ENCODE measurements around the gene FBP1. TPM values are rescaled to one million over a fixed set of nuclear protein-coding genes. Genes with fewer than 3 reads are reported as not detected.

The FBP1 gene
- polyA plus RNA-seq (ENCODE audit: insufficient read depth in 1 of 5, insufficient read length in 5 of 5, low replicate concordance in 1 of 5) = 10 to 100 TPM; 18.2 to 23.9 (median 20.5) TPM
- long read RNA-seq, donor 1, transcript FBP1-201 (7 exons, 1,462 nt) = major isoform, 14 of 14 reads
- long read RNA-seq, donor 1, partial matches to known transcripts = 0 of 14 reads
- long read RNA-seq, donor 1, other reads (novel, unspliced or antisense) = 0 of 14 reads
- long read RNA-seq, donor 2, transcript FBP1-201 (7 exons, 1,462 nt) = major isoform, 6 of 6 reads
- long read RNA-seq, donor 2, partial matches to known transcripts = 0 of 6 reads
- long read RNA-seq, donor 2, other reads (novel, unspliced or antisense) = 0 of 6 reads
- long read RNA-seq, donor 3, transcript FBP1-201 (7 exons, 1,462 nt) = major isoform, 8 of 14 reads
- long read RNA-seq, donor 3, partial matches to known transcripts = 5 of 14 reads
- long read RNA-seq, donor 3, other reads (novel, unspliced or antisense) = 0 of 14 reads
- long read RNA-seq, donor 4, partial matches to known transcripts = 0 of 4 reads
- long read RNA-seq, donor 4, other reads (novel, unspliced or antisense) = 0 of 4 reads
- long read RNA-seq, donor 5, transcript FBP1-201 (7 exons, 1,462 nt) = major isoform, 10 of 10 reads
- long read RNA-seq, donor 5, partial matches to known transcripts = 0 of 10 reads
- long read RNA-seq, donor 5, other reads (novel, unspliced or antisense) = 0 of 10 reads
- long read RNA-seq, donor 6, transcript FBP1-201 (7 exons, 1,462 nt) = major isoform, 10 of 19 reads
- long read RNA-seq, donor 6, partial matches to known transcripts = 9 of 19 reads
- long read RNA-seq, donor 6, other reads (novel, unspliced or antisense) = 0 of 19 reads
- long read RNA-seq, donor 7, transcript FBP1-201 (7 exons, 1,462 nt) = major isoform, 11 of 11 reads
- long read RNA-seq, donor 7, partial matches to known transcripts = 0 of 11 reads
- long read RNA-seq, donor 7, other reads (novel, unspliced or antisense) = 0 of 11 reads
- long read RNA-seq, donor 8, partial matches to known transcripts = 0 of 3 reads
- long read RNA-seq, donor 8, other reads (novel, unspliced or antisense) = 0 of 3 reads

DNA sequence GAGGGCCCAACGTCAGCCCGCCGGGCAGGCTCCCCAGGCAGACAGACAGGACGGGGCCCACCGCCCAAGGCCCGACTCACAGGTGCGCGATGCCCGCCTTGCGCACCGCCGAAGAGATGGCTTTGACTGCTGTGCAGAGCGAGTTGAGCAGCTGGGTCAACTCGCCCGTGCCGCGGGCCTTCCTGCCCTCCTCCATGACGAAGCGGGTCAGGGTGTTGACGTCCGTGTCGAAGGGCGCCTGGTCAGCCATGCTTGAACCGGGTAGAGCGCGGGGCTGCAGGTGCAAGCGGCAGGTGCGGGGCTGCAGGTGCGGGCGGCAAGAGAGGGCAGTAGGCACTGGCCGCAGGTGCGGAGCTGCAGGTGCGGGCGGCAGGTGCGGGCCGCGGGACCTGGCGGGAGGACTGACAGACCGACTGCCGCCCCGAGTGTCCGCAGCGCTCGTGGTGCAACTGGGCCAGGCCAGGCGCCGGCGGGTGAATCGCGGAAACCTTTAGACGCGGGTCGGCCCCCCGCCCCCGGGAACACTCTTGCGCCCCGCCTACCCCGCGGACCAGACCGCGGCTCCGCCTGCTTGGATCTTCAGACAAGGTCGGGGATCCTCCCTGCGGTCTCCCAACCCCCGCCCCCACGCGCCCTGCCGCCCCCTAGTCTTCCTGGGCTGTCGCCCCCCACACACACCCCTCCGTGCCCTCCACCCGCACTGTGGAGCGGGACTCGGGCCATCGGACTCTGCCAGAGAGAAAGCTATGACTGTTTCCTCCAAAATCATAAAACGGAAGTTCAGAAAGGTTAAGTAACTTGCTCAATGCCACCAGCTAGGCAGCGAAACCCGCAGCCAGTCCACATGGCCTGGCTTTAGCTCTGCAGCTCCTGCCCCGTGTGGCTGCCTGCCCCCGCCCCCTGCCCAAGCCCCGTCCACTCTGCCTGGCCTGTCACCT lies at the start of gene FBP1:
Gene FBP1, minus strand, starts transcription at position 458 of the 938 bp plus-strand sequence. Its CDS starts 208 bp downstream, at position 250.
- DNase-seq = peak in 1 of 2 donors; percentile 31

- DNase-seq = no peak
Observed at GRCh38 chr9:94687451-94687850, 48.1 kb upstream of the FBP1 start.

DNA sequence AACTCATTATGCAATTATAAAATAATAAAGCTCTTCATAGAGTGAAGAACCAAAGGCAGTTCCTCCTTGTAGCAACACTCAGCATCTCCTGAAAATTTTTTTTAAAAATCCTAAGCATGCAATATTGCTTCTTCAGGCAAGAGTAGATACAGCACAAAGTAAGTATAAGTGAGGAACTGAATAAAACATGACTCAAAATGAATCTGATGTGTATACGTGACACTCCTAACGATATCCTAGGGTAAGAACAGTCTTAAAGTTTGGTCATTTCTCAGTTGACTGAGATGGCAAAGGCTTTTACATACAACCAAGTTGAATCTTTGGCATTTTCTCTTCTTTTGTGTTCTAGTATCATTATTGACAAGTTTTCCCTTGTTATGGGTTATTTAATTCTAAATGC lies 46.0 kb upstream of the FBP1 start:
- no peak for DNase-seq

DNA sequence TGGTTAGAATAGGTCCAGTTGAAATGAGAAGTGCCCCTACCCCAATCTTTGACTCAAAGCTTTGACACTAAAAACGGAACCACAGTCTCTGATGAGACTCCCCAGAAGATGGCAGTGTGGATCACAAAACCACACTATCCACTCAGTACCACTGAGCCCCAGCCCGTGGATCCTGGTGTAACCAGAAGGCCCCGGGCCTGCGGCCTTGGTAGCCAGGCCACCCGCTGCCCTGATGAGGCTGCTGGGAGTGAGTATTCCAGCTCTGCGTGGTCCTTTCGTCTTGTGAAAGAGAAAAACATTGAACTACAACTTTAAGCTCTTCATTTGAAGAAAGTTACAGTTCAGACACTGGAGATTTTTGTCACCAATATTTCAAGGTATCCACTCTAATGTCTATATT lies 42.2 kb upstream of the FBP1 start:
- DNase-seq = peak; percentile 57 to 63

GRCh38 chr9:94680621-94681020 lies 41.3 kb upstream of the FBP1 start:
- no peak for DNase-seq

GRCh38 chr9:94680020-94680419 lies 40.7 kb upstream of the FBP1 start:
- no peak for DNase-seq

DNA sequence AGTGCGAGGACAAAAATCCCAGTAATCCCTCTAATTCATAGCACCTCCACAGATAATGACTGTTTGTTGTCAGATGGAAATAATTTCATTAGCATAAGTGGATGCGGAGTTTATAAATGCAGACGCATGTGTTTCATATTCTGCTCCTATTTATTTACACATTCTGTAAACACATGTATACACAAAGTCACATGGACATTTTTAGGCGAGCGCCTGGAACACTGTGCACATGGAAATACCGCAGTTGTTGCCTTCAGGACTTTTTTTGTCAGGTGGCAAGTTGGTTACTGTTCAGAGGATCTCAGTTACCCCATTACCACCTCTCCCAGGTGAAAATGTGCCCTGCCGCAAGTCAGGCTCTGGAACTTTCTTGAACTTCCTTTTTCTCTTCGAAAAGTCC lies 40.3 kb upstream of the FBP1 start:
- no peak for DNase-seq

DNA sequence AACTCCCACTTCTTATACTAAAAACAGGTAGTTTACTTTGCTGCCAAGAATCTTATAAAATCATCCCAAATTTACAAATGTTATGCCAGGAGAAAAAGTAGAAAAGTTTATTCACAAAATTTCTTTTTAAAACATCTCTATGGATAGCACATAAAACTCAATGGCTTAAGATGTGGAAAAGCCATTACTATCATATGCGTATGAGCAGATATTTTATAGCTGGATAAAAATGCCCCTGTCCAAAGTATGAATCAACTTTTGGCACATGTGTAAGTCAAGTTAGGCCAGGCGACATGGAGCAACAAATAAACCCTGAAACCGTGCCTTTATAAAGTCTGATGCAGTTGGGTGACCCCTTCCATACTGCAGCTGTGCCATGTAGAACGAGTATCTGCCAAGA lies 38.6 kb upstream of the FBP1 start:
- DNase-seq = no peak

DNA sequence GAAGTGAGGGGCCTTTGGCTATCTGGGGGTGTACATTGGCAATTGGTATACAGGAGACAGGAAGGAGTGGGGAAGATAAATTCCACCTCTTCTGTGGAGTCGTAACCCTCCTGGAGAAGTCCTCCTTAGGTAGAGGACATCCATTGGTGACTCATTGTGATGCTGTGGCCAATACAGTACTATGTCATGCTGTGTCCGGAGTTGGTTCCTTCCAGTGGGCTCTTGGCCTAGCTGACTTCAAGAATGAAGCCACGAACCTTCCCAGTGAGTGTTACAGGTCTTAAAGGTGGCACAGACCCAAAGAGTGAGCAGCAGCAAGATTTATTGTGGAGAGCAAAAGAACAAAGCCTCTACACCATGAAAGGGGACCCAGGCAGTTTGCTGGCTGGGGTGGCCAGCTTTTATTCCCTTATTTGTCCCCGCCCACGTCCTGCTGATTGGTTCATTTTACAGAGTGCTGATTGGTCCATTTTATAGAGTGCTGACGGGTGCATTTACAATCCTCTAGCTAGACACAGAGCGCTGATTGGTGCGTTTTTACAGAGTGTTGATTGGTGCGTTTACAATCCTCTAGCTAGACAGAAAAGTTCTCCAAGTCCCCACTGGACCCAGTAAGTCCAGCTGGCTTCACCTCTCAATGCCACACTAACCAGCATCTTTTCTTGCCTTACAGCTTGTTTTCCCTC lies 37.3 kb upstream of the FBP1 start:
- no peak for DNase-seq

DNA sequence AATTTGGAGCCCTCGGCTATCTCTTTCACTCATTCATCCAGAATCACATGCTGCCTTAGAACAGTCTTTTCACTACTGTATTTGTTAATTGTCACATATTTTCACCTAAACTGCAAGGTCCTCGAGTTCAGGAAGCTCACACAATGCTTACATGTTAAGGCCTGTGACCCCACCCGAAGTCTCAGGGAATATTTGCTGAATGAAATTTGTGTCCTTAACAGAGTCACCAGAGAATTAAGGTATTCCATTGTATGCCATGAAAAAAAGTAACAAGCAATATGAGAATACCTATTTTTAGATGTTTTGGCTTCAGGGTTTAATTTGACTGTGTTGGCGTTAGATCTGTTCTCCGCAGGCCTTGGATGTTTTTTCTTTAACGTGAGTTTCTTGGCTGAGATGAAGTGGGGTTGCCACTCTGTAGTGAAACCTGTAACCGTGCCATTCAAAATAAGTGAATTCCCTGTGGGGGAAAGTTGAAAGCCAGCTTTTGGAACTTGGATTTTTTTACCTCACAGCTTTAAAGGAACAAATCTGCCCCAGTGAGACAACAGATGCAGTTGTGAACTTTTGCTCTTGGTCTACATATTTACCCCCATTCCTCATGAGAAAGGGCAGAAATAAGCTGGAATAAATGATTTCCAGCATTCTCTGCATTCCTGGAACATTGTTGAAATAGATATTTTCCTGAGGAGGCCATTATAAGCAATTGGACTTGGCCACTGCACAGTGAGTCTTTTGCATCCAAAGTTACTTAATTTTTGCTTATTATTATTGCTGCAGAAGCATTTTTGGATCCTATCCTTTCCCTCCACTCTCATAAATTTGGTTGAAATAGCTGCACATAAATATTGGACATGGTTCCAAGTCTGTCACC lies 35.9 kb upstream of the FBP1 start:
- DNase-seq = peak; percentile 61 to 63

GRCh38 chr9:94672811-94673487 lies 33.6 kb upstream of the FBP1 start:
- no peak for DNase-seq

- peak; percentile 51 to 73 for DNase-seq
Observed at GRCh38 chr9:94668928-94669729, 29.8 kb upstream of the FBP1 start.

- no peak for DNase-seq
Observed at GRCh38 chr9:94668418-94668927, 29.2 kb upstream of the FBP1 start.

GRCh38 chr9:94666364-94667099 lies 27.2 kb upstream of the FBP1 start:
- DNase-seq = no peak

DNA sequence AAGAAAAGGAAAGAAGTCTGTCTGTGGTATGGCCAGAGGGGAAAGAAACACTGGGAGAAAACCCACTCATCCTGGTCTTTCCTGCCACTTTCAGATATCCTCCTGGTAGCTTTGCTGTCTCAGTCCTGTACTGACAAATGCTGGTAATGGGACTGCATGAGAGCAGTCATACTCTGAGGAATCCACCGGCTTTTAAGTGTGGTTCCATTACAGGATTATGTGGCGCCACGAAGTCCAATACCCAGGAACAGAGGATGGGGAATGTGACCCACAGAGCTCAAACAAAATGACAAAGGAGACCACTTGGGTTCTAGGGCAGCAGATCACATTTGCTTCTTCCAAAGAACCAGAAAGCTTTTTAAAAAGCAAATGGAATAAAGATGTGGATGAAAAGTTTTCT lies 26.3 kb upstream of the FBP1 start:
- DNase-seq = no peak

DNA sequence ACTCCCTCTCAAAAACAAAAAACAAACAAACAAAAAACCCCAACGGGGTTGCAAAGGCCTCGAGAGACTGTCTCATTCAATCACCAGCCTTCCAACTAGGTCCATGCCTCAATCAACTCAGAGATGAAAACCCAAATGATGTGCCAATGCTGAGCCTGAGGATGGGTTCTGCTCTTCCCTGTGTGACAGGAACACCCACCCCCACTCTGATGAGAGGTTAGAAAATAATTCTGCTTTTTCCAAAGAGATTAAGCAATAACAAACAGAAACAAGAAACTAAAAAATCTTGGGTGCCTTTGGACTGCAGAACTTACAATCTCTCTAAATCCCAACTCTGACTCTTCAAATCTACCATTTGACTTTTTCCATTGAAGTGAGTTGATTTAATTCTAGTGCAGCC lies 25.5 kb upstream of the FBP1 start:
- DNase-seq = no peak

DNA sequence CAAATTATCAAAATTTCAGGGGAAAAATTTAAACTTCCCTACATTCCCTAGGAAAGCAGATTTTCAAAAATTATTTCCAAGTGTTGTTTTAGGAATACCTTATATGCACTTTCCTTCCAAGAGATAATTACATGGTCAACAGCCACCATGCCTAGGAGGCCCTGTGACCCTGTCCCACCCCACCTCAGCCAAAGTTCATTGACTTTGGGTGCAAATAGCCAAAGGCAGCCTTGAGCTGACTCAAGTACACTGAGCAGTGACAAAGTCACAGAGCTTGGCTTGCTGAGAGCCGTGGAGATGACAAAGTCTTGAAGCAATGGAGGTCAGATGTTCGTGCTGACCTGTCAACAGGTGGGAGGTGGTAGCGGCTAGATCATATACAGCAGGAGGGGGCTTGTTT lies 24.3 kb upstream of the FBP1 start:
- no peak for DNase-seq
